Measurements from ENCODE around the gene ACTN1.

The ACTN1 gene

GRCh38 chr14:68890173-68890931 is 88.8 kb downstream of the ACTN1 start:
- DNase-seq (ENCODE audit: low read depth, low spot score) = no peak
- no peak overlapping the region for H3K27ac ChIP-seq (ENCODE audit: low read length)
- no peaks in the 10 kb centered on the region for H3K27me3 ChIP-seq (ENCODE audit: control insufficient read depth, insufficient read depth, low read length)
- H3K4me1 ChIP-seq (ENCODE audit: control insufficient read depth, insufficient read depth, low read length) = no peaks in the 10 kb centered on the region
- no peaks in the 10 kb centered on the region for H3K9me3 ChIP-seq (ENCODE audit: control insufficient read depth, insufficient read depth, low read length)
- no peak overlapping the region for H3K4me3 ChIP-seq (ENCODE audit: low read length)
- no CpG with 5 or more reads among the region's 9 CpGs for WGBS (ENCODE audit: insufficient coverage, insufficient read length)
- peaks cover 50% of the 10 kb centered on the region for H3K36me3 ChIP-seq (ENCODE audit: control insufficient read depth, insufficient read depth, low read length)

- no peaks in the 10 kb centered on the region for H3K4me1 ChIP-seq (ENCODE audit: control insufficient read depth, insufficient read depth, low read length)
- H3K27me3 ChIP-seq (ENCODE audit: control insufficient read depth, insufficient read depth, low read length) = no peaks in the 10 kb centered on the region
- no peaks in the 10 kb centered on the region for H3K9me3 ChIP-seq (ENCODE audit: control insufficient read depth, insufficient read depth, low read length)
- H3K36me3 ChIP-seq (ENCODE audit: control insufficient read depth, insufficient read depth, low read length) = peaks cover 62% of the 10 kb centered on the region
- WGBS (ENCODE audit: insufficient coverage, insufficient read length) = no CpG with 5 or more reads among the region's 8 CpGs
- H3K27ac ChIP-seq (ENCODE audit: low read length) = no peak overlapping the region
- H3K4me3 ChIP-seq (ENCODE audit: low read length) = no peak overlapping the region
- DNase-seq (ENCODE audit: low read depth, low spot score) = no peak
Observed at GRCh38 chr14:68888883-68889282, 90.2 kb downstream of the ACTN1 start.

- Histone ChIP-seq H3K36me3 (ENCODE audit: control insufficient read depth, insufficient read depth, low read length) (peaks cover 59% of the 10 kb centered on the region), H3K27ac (ENCODE audit: low read length) (no peak overlapping the region), H3K9me3 (ENCODE audit: control insufficient read depth, insufficient read depth, low read length) (no peaks in the 10 kb centered on the region), H3K4me1 (ENCODE audit: control insufficient read depth, insufficient read depth, low read length) (no peaks in the 10 kb centered on the region), H3K27me3 (ENCODE audit: control insufficient read depth, insufficient read depth, low read length) (no peaks in the 10 kb centered on the region), H3K4me3 (ENCODE audit: low read length) (no peak overlapping the region)
- WGBS (ENCODE audit: insufficient coverage, insufficient read length) = no CpG with 5 or more reads among the region's 20 CpGs
- DNase-seq (ENCODE audit: low read depth, low spot score) = no peak
Observed at GRCh38 chr14:68888025-68888850, 90.9 kb downstream of the ACTN1 start.

GRCh38 chr14:68886109-68886434 is 93.0 kb downstream of the ACTN1 start:
- Histone ChIP-seq H3K4me3 (ENCODE audit: low read length) (no peak overlapping the region), H3K27ac (ENCODE audit: low read length) (no peak overlapping the region), H3K9me3 (ENCODE audit: control insufficient read depth, insufficient read depth, low read length) (no peaks in the 10 kb centered on the region), H3K4me1 (ENCODE audit: control insufficient read depth, insufficient read depth, low read length) (no peaks in the 10 kb centered on the region), H3K36me3 (ENCODE audit: control insufficient read depth, insufficient read depth, low read length) (peaks cover 56% of the 10 kb centered on the region), H3K27me3 (ENCODE audit: control insufficient read depth, insufficient read depth, low read length) (no peaks in the 10 kb centered on the region)
- no peak for DNase-seq (ENCODE audit: low read depth, low spot score)
- no CpG with 5 or more reads among the region's 4 CpGs for WGBS (ENCODE audit: insufficient coverage, insufficient read length)

- no peak overlapping the region for H3K27ac ChIP-seq (ENCODE audit: low read length)
- peaks cover 58% of the 10 kb centered on the region for H3K36me3 ChIP-seq (ENCODE audit: control insufficient read depth, insufficient read depth, low read length)
- DNase-seq (ENCODE audit: low read depth, low spot score) = no peak
- no peaks in the 10 kb centered on the region for H3K9me3 ChIP-seq (ENCODE audit: control insufficient read depth, insufficient read depth, low read length)
- H3K27me3 ChIP-seq (ENCODE audit: control insufficient read depth, insufficient read depth, low read length) = no peaks in the 10 kb centered on the region
- H3K4me3 ChIP-seq (ENCODE audit: low read length) = no peak overlapping the region
- no CpG with 5 or more reads among the region's 22 CpGs for WGBS (ENCODE audit: insufficient coverage, insufficient read length)
- H3K4me1 ChIP-seq (ENCODE audit: control insufficient read depth, insufficient read depth, low read length) = no peaks in the 10 kb centered on the region
Observed at GRCh38 chr14:68885226-68886108, 93.6 kb downstream of the ACTN1 start.

- Histone ChIP-seq H3K9me3 (ENCODE audit: control insufficient read depth, insufficient read depth, low read length) (no peaks in the 10 kb centered on the region), H3K36me3 (ENCODE audit: control insufficient read depth, insufficient read depth, low read length) (peaks cover 58% of the 10 kb centered on the region), H3K4me3 (ENCODE audit: low read length) (no peak overlapping the region), H3K27ac (ENCODE audit: low read length) (no peak overlapping the region), H3K27me3 (ENCODE audit: control insufficient read depth, insufficient read depth, low read length) (no peaks in the 10 kb centered on the region), H3K4me1 (ENCODE audit: control insufficient read depth, insufficient read depth, low read length) (no peaks in the 10 kb centered on the region)
- DNase-seq (ENCODE audit: low read depth, low spot score) = no peak
- WGBS (ENCODE audit: insufficient coverage, insufficient read length) = no CpG with 5 or more reads among the region's 10 CpGs
Observed at GRCh38 chr14:68884031-68885030, 94.8 kb downstream of the ACTN1 start.

- no peak overlapping the region for H3K4me3 ChIP-seq (ENCODE audit: low read length)
- H3K36me3 ChIP-seq (ENCODE audit: control insufficient read depth, insufficient read depth, low read length) = peaks cover 62% of the 10 kb centered on the region
- H3K27ac ChIP-seq (ENCODE audit: low read length) = no peak overlapping the region
Observed at GRCh38 chr14:68882235-68882634, 96.9 kb downstream of the ACTN1 start.

GRCh38 chr14:68881396-68881795 is 97.7 kb downstream of the ACTN1 start:
- Histone ChIP-seq H3K4me1 (ENCODE audit: control insufficient read depth, insufficient read depth, low read length) (no peaks in the 10 kb centered on the region; the same call in 1 of the 2 replicates), H3K27ac (ENCODE audit: low read length) (no peak overlapping the region), H3K9me3 (ENCODE audit: control insufficient read depth, insufficient read depth, low read length) (no peaks in the 10 kb centered on the region), H3K36me3 (ENCODE audit: control insufficient read depth, insufficient read depth, low read length) (peaks cover 70% of the 10 kb centered on the region), H3K4me3 (ENCODE audit: low read length) (no peak overlapping the region), H3K27me3 (ENCODE audit: control insufficient read depth, insufficient read depth, low read length) (no peaks in the 10 kb centered on the region)
- no peak for DNase-seq (ENCODE audit: low read depth, low spot score)
- no CpG with 5 or more reads among the region's 2 CpGs for WGBS (ENCODE audit: insufficient coverage, insufficient read length)

More at GRCh38 chr14:68882235-68882634, 96.9 kb downstream of the ACTN1 start:
- H3K4me1 ChIP-seq (ENCODE audit: control insufficient read depth, insufficient read depth, low read length) = no peaks in the 10 kb centered on the region; the same call in 1 of the 2 replicates
- H3K9me3 ChIP-seq (ENCODE audit: control insufficient read depth, insufficient read depth, low read length) = no peaks in the 10 kb centered on the region
- WGBS (ENCODE audit: insufficient coverage, insufficient read length) = no CpG with 5 or more reads among the region's 10 CpGs
- no peaks in the 10 kb centered on the region for H3K27me3 ChIP-seq (ENCODE audit: control insufficient read depth, insufficient read depth, low read length)
- DNase-seq (ENCODE audit: low read depth, low spot score) = no peak

GRCh38 chr14:68880581-68881105 is 98.5 kb downstream of the ACTN1 start:
- H3K27ac ChIP-seq (ENCODE audit: low read length) = no peak overlapping the region
- no peak for DNase-seq (ENCODE audit: low read depth, low spot score)
- no CpG with 5 or more reads among the region's 9 CpGs for WGBS (ENCODE audit: insufficient coverage, insufficient read length)
- H3K4me3 ChIP-seq (ENCODE audit: low read length) = no peak overlapping the region
- H3K27me3 ChIP-seq (ENCODE audit: control insufficient read depth, insufficient read depth, low read length) = no peaks in the 10 kb centered on the region
- no peaks in the 10 kb centered on the region; the same call in 1 of the 2 replicates for H3K4me1 ChIP-seq (ENCODE audit: control insufficient read depth, insufficient read depth, low read length)
- no peaks in the 10 kb centered on the region for H3K9me3 ChIP-seq (ENCODE audit: control insufficient read depth, insufficient read depth, low read length)
- peaks cover 69% of the 10 kb centered on the region for H3K36me3 ChIP-seq (ENCODE audit: control insufficient read depth, insufficient read depth, low read length)

Data from iPS DF 6.9 (cell line).